Breast epithelium (tissue), 4 donors: ENCODE results near the gene STEAP1B. TPM values are rescaled to one million over a fixed set of nuclear protein-coding genes. Genes with fewer than 3 reads are reported as not detected.

Experiments used
- DNase-seq, 2 donors: peaks; one replicate each; pipeline ENCODE4 v3.0.0-alpha.2; 2019; ENCODE audit warnings: low spot score in 2 of 2
- H3K27ac ChIP-seq, 2 donors: fragments of 200-600 bp; sonication (generic) in 1 of 2; one replicate each; pipeline ENCODE4 v1.5.1; 2016 to 2019; ENCODE audit warnings: mild to moderate bottlenecking in 1 of 2
- H3K27me3 ChIP-seq, 2 donors: fragments of 200-600 bp; sonication (generic) in 1 of 2; one replicate each; pipeline versions ENCODE4 v1.5.1 to v1.6.0; 2017 to 2019; ENCODE audit warnings: control low read depth in 1 of 2, mild to moderate bottlenecking in 1 of 2
- H3K36me3 ChIP-seq: fragments of 200-600 bp; one replicate; pipeline ENCODE4 v1.5.1; 2019
- H3K4me1 ChIP-seq, 2 donors: fragments of 200-600 bp; sonication (generic); one replicate each; pipeline ENCODE4 v1.5.1; 2016 to 2019; ENCODE audit warnings: control low read depth in 1 of 2
- H3K4me3 ChIP-seq, 3 donors: fragments of 200-600 bp; sonication (generic); 1 replicate in 2 of 3; 2 replicates in 1 of 3; pipeline ENCODE4 v1.5.1; 2016 to 2019; ENCODE audit warnings: mild to moderate bottlenecking in 3 of 3, moderate library complexity in 2 of 3
- H3K9me3 ChIP-seq, 2 donors: fragments of 200-600 bp; sonication (generic) in 1 of 2; one replicate each; pipeline ENCODE4 v1.5.1; 2016 to 2019; ENCODE audit warnings: control low read depth in 1 of 2
- POLR2A ChIP-seq: fragments of 450-650 bp; IDR thresholded peaks from one replicate; pipeline ENCODE4 v1.6.1; 2016; ENCODE audit warnings: antibody characterized with exemption, mild to moderate bottlenecking, moderate library complexity
- POLR2AphosphoS5 ChIP-seq, 3 donors: sonication (generic); formaldehyde crosslinking; IDR thresholded peaks; one replicate each; pipeline ENCODE4 v1.6.1; 2017; ENCODE audit warnings: antibody characterized with exemption in 3 of 3
- intact Hi-C: fragments of 100-400 bp; cut with DNase I; formaldehyde crosslinking; loops from one replicate; pipeline ENCODE4 v1.15.1; 2023; ENCODE audit warnings: low total_unique reads
- total RNA-seq, 3 donors: library from RNA; depleted of rRNA; stranded (reverse); fragments of >200 nt; gene quantifications; one replicate each; pipeline ENCODE4 v1.1.0, GENCODE V29; 2016
- TF ChIP-seq, protein P1 (sequence below), 3 donors: fragments of 450-650 bp; IDR thresholded peaks; one replicate each; pipeline ENCODE4 v1.5.1; 2016 to 2017; ENCODE audit warnings: antibody characterized with exemption in 3 of 3, mild to moderate bottlenecking in 3 of 3, moderate library complexity in 3 of 3

Gene STEAP1B
- total RNA-seq, 3 donors from 2014 or later, result 0.32 to 1.0 (median 0.66) TPM

DNA sequence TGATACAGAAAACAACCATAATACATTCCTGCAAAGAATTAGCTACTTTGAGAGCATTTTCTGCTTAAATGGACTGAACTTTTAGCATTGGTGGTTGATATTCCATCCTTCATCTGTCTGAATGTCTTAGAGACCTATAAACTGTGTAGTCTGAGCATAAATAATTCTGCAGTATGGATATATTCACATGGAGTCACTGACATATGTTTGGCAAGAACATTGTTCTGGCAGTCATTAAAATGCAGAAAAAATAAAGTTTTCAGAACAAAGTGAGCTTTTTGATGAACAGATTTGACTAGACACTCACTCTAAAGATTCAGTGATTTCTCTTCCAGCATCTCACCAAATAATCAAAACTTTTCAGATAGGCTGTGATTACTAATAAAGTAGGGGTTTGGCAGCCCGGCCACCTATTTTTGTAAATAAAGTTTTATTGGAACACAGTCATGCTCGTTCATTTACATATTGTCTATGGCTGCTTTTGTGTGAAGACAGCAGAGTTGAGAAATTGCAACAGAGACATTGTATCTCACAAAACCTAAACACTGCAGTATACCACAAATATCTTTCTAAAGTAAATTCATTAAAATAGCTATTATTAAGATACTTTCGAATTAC is 98.9 kb downstream of the STEAP1B start:
- Histone ChIP-seq H3K27ac (no peak overlapping the region), H3K4me3 (no peak overlapping the region), H3K4me1 (no peaks in the 10 kb centered on the region), H3K36me3 (no peaks in the 10 kb centered on the region), H3K27me3 (no peaks in the 10 kb centered on the region), H3K9me3 (no peaks in the 10 kb centered on the region)
- intact Hi-C loops, result no loop called here
- DNase-seq, result no peak
- TF ChIP-seq POLR2AphosphoS5 (IDR thresholded peaks at IDR 0.05) (no peak), POLR2A (no peak)
- TF ChIP-seq, protein P1, sequence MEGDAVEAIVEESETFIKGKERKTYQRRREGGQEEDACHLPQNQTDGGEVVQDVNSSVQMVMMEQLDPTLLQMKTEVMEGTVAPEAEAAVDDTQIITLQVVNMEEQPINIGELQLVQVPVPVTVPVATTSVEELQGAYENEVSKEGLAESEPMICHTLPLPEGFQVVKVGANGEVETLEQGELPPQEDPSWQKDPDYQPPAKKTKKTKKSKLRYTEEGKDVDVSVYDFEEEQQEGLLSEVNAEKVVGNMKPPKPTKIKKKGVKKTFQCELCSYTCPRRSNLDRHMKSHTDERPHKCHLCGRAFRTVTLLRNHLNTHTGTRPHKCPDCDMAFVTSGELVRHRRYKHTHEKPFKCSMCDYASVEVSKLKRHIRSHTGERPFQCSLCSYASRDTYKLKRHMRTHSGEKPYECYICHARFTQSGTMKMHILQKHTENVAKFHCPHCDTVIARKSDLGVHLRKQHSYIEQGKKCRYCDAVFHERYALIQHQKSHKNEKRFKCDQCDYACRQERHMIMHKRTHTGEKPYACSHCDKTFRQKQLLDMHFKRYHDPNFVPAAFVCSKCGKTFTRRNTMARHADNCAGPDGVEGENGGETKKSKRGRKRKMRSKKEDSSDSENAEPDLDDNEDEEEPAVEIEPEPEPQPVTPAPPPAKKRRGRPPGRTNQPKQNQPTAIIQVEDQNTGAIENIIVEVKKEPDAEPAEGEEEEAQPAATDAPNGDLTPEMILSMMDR (IDR thresholded peaks at IDR 0.05), result no peak

DNA sequence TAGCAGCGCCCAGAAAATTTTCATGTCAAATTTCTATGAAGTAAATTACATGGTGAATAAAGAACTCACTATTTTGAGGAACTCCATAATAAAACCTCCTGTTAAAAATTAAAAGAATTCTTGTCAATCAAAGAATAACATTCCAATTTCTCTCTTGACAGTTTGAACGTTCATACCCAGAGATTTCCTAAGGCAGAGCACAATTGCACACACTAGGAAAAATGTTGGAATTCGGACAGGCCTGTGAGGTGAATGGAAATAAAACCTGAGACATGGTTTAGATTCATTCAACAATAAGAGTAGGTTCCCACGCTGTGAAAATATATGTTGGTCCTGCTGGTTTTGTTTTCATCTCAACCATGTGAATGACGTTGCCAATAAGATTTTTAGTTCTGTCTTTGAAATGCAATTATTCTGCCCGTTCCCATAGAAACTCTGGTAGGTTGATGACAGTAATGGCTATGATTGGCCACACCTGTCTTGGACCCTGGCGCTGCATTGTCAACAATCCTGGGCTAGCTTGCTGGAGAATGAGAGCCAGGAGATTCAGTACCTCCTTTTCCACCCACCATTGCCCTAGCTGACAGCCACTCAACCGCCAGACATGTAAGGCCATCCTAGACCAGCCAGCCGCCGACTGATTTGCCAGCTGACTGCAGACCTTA is 99.7 kb downstream of the STEAP1B start:
- DNase-seq, result no peak
- no peak overlapping the region for H3K27ac ChIP-seq
- intact Hi-C loops, result no loop called here
- no peaks in the 10 kb centered on the region for H3K27me3 ChIP-seq
- no peaks in the 10 kb centered on the region for H3K9me3 ChIP-seq
- no peak overlapping the region for H3K4me3 ChIP-seq
- TF ChIP-seq POLR2A, result no peak
- TF ChIP-seq POLR2AphosphoS5 (IDR thresholded peaks at IDR 0.05), result no peak
- TF ChIP-seq, protein P1 (IDR thresholded peaks at IDR 0.05), result no peak
- no peaks in the 10 kb centered on the region for H3K36me3 ChIP-seq
- H3K4me1 ChIP-seq, result no peaks in the 10 kb centered on the region

DNA sequence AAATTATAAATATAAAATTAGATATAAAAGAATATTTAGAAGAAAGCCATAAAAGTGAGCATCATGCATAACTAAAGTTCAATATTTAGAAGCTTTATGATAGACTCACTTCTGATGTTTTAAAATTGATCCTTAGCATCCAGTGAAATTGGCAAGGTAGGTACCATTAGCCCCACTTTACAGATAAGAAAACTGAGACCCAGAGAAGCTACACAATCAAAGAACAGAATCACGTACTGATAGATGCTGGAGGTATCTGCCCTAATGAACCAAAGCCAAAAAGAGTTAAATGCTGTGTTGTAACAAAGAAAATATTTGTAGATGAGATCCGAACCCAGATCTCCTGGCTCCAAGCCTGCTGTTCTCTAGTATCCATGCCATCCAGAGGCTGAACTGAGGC is 100.4 kb downstream of the STEAP1B start:
- H3K4me1 ChIP-seq, result no peaks in the 10 kb centered on the region
- no peaks in the 10 kb centered on the region for H3K36me3 ChIP-seq
- H3K4me3 ChIP-seq, result no peak overlapping the region
- H3K9me3 ChIP-seq, result no peaks in the 10 kb centered on the region
- no peak for DNase-seq
- H3K27ac ChIP-seq, result no peak overlapping the region
- intact Hi-C loops, result no loop called here
- no peaks in the 10 kb centered on the region for H3K27me3 ChIP-seq
- TF ChIP-seq POLR2A (no peak), POLR2AphosphoS5 (IDR thresholded peaks at IDR 0.05) (no peak)
- TF ChIP-seq, protein P1 (IDR thresholded peaks at IDR 0.05), result no peak

DNA sequence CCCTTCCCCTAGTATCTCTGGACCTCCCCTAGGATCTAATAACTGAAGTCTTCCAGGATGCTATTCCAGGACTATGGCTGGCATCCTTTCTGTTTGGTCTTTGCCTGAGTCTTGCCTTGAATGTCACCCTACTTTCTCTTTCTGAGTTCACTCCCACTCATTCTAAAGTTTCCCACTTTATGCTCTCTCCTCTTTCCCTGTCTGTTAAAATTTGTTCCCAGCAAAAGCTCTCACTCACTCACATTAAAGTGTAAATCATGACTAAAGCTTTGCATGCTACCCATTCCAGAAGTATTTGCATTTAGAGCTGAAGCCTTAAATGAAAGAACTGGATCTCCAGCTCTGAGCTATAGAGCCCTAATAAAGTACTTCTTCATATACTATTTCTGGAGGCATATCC is 100.9 kb downstream of the STEAP1B start:
- no peak for TF ChIP-seq POLR2AphosphoS5 (IDR thresholded peaks at IDR 0.05)
- TF ChIP-seq, protein P1 (IDR thresholded peaks at IDR 0.05), result no peak
- TF ChIP-seq POLR2A, result no peak
- Histone ChIP-seq H3K9me3 (no peaks in the 10 kb centered on the region), H3K36me3 (no peaks in the 10 kb centered on the region), H3K27ac (no peak overlapping the region), H3K4me3 (no peak overlapping the region), H3K4me1 (no peaks in the 10 kb centered on the region), H3K27me3 (no peaks in the 10 kb centered on the region)
- DNase-seq, result no peak
- intact Hi-C loops, result no loop called here

DNA sequence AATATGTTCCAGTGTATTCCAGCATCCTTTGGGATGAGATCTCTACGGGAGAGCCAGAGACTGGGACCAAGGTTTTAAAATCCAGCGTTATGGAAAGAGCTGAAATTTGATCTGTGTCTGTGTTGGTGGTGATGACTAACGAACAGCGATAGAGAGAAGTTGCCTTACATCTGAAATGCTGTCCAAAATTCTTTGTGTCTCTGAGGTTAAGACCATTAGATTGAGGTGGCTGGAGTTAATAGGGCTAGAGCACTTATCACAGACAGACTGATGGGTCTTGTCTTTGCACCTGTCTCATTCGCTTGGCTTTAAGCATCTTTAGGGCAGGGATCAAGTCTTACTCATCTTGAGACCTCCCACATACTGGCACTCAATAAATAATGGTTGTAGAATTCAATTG is 102.0 kb downstream of the STEAP1B start:
- TF ChIP-seq, protein P1 (IDR thresholded peaks at IDR 0.05), result no peak
- TF ChIP-seq POLR2AphosphoS5 (IDR thresholded peaks at IDR 0.05) (no peak), POLR2A (no peak)
- no peak overlapping the region for H3K4me3 ChIP-seq
- H3K27me3 ChIP-seq, result no peaks in the 10 kb centered on the region
- no peaks in the 10 kb centered on the region for H3K36me3 ChIP-seq
- intact Hi-C loops, result no loop called here
- no peaks in the 10 kb centered on the region for H3K9me3 ChIP-seq
- no peaks in the 10 kb centered on the region for H3K4me1 ChIP-seq
- DNase-seq, result no peak
- H3K27ac ChIP-seq, result no peak overlapping the region
